ENCODE data around the gene C9orf153. TPM values are rescaled to one million over a fixed set of nuclear protein-coding genes. Genes with fewer than 3 reads are reported as not detected.

Gene C9orf153
- total RNA-seq, 1 donor from 2014 or later, result 1.1 TPM

DNA sequence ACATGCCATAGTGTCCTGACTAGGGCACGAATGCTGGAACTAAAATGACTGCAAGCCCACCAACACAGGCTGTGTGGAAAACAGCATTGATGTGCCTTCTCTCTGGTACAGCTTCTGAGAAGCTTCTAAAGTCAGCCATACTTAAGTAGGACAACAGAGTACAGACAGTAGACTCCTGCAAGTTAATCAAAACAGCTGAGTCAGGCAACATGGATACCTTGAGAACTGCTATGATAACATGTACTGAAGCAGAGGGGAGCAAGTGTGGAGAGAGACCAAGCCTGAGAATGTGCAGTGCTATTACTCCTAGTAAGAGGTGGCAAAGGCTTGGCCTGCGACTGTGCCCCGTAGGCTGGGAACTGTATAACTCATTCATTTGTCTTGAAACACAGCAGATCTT, 20.4 kb upstream of the C9orf153 start:
- peak overlapping the region; percentile 57 for H3K27ac Mint-ChIP-seq

DNA sequence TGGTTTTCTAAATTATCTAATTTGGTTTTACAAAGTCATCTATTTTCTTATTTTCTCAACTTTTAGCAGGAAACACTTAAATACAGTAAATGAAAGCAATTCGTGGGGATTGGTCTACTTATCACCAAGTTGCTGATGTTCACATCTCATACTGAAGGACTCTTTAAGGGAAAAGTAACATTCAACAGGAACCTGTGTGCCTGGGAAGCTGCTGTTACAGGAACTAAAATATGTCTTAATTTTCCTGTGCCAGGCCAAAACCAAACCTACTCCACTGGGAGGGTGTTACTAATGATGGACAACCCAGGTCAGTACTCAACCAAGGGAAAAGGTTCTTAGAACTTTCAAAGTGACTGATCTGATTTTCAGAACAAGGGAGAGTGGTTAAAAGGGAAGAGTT, 17.6 kb upstream of the C9orf153 start:
- DNase-seq (ENCODE audit: extremely low spot score, unreplicated experiment), result no peak
- no peak overlapping the region for H3K4me3 Mint-ChIP-seq
- peaks cover 30% of the 10 kb centered on the region for H3K36me3 Mint-ChIP-seq
- no peak for TF ChIP-seq CTCF (conservative IDR thresholded peaks at IDR 0.05)
- no peaks in the 10 kb centered on the region for H3K27me3 Mint-ChIP-seq
- H3K27ac Mint-ChIP-seq, result no peak overlapping the region
- H3K4me1 Mint-ChIP-seq (ENCODE audit: unreplicated experiment), result peaks cover 37% of the 10 kb centered on the region
- no peaks in the 10 kb centered on the region for H3K9me3 Mint-ChIP-seq

More for the DNA sequence above, 20.4 kb upstream of the C9orf153 start:
- Mint-ChIP-seq H3K27me3 (no peaks in the 10 kb centered on the region), H3K4me3 (peak overlapping the region; percentile 84), H3K9me3 (no peaks in the 10 kb centered on the region), H3K36me3 (peaks cover 11% of the 10 kb centered on the region), H3K4me1 (ENCODE audit: unreplicated experiment) (peaks cover 36% of the 10 kb centered on the region)
- DNase-seq (ENCODE audit: extremely low spot score, unreplicated experiment), result no peak
- TF ChIP-seq CTCF (conservative IDR thresholded peaks at IDR 0.05), result no peak

DNA sequence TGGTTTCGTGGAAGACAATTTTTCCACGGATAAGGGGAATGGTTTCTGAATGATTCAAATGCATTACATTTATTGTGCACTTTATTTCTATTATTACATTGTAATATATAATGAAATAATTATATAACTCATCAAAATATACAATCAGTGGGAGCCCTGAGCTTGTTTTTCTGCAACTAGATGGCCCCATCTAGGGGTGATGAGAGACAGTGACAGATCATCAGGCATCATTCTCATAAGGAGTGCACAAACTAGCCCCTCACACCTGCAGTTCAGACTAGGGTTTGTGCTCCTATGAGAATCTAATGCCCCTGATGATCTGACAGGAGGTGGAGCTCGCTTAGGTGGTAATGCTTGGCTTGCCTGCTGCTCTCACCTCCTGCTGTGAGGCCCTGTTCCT, 16.5 kb upstream of the C9orf153 start:
- Mint-ChIP-seq H3K9me3 (no peaks in the 10 kb centered on the region), H3K27ac (no peak overlapping the region), H3K4me3 (no peak overlapping the region), H3K27me3 (no peaks in the 10 kb centered on the region), H3K36me3 (peaks cover 37% of the 10 kb centered on the region), H3K4me1 (ENCODE audit: unreplicated experiment) (peaks cover 30% of the 10 kb centered on the region)
- no peak for DNase-seq (ENCODE audit: extremely low spot score, unreplicated experiment)
- peak; percentile 62 for TF ChIP-seq CTCF (conservative IDR thresholded peaks at IDR 0.05)

DNA sequence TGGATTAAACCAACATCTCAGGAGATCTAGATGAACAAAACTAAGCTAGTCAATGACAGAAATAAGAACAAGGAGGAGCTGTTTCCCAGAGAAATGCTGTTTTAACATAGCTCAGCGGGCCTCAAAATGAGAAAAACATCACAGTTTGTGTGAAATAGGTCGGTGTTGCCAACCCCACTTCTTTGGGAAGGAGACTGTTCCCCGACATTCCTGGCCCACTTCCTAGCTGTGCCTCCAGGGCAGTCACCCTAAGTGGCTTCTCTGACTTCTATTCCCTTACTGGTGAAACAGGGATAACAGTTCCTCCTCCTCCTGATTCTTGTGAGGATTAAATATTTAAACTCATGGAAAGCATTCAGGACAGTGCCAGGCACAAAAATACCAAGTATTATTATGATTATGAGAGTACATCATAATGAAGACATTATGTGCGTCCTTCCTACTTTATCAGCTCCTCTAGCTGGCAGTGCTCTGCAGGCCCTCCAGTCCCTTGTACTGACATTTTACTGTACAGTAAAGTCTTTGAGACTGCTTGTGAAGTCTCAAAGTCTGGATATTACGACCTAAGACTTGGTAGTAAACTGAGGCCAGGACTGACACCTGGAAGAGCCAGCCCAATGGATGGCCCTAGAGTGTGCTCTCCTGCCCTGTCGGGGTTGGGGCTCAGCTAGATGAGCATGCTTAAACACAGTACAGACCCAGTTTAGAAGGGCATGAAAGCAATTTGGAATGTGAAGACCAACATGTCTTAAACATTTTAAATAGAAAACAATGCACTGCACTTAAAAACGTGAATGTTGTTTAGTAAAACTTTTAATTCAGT, 15.6 kb upstream of the C9orf153 start:
- Mint-ChIP-seq H3K27me3 (no peaks in the 10 kb centered on the region), H3K36me3 (peaks cover 35% of the 10 kb centered on the region)

DNA sequence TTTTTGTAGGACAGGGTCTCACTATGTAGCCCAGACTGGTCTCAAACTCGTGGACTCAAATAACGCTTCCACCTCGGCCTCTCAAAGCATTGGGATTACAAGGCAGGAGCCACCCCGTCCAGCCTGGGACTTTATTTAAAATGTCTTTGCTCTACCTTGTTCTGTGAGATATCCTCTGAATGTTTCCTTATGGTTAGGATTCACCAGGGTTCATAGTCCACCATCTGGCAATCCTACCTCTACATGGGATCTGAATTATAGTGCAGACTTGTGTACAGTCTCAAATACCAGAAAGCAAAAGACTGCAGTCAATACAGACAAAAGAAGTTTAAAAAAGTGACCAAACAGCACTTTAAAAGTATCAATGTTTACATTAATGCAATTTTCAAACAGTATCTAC, 12.8 kb upstream of the C9orf153 start:
- H3K36me3 Mint-ChIP-seq, result peaks cover 38% of the 10 kb centered on the region
- no peak overlapping the region for H3K27ac Mint-ChIP-seq
- no peak for TF ChIP-seq CTCF (conservative IDR thresholded peaks at IDR 0.05)
- no peak overlapping the region for H3K4me3 Mint-ChIP-seq
- H3K4me1 Mint-ChIP-seq (ENCODE audit: unreplicated experiment), result peaks cover 11% of the 10 kb centered on the region
- H3K27me3 Mint-ChIP-seq, result no peaks in the 10 kb centered on the region
- DNase-seq (ENCODE audit: extremely low spot score, unreplicated experiment), result no peak
- H3K9me3 Mint-ChIP-seq, result no peaks in the 10 kb centered on the region

More for the DNA sequence above, 15.6 kb upstream of the C9orf153 start:
- no peak for DNase-seq (ENCODE audit: extremely low spot score, unreplicated experiment)
- Mint-ChIP-seq H3K27ac (no peak overlapping the region), H3K4me1 (ENCODE audit: unreplicated experiment) (peaks cover 27% of the 10 kb centered on the region), H3K9me3 (no peaks in the 10 kb centered on the region), H3K4me3 (no peak overlapping the region)
- no peak for TF ChIP-seq CTCF (conservative IDR thresholded peaks at IDR 0.05)
